Measurements from ENCODE around the gene CLCN2.
"Not testable (repeated sequence)": the region's sequence is repeated elsewhere in the genome, so short reads cannot be mapped to it uniquely, and the experiment has no call there.

The CLCN2 gene

GRCh38 chr3:184343200-184343876, 18.1 kb downstream of the CLCN2 start:
- no peak for DNase-seq

GRCh38 chr3:184341925-184342324, 19.5 kb downstream of the CLCN2 start:
- peak; percentile 90 for DNase-seq

- not testable (repeated sequence) for DNase-seq
Measured at GRCh38 chr3:184339451-184340135, 21.8 kb downstream of the CLCN2 start.

DNA sequence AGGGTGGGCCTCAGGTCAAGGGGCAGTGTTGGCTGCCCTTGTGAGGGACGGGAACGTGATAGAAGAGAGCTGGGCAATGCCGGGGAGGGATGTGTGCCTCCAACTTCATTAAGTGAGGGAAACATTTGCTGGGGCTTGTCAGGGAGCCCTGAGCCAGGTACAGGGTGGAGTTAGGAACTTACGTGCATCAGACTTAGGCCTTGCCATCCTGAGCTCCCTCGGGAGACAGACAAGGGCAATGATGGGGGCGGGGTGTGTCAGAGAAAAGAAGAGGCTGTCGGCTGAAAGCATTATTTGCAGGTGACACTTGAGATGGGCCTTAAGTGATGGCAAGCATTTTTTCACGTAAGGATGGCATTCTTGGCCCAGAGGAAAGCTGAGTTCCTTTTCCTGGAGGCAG, 22.4 kb downstream of the CLCN2 start:
- no peak for DNase-seq

DNA sequence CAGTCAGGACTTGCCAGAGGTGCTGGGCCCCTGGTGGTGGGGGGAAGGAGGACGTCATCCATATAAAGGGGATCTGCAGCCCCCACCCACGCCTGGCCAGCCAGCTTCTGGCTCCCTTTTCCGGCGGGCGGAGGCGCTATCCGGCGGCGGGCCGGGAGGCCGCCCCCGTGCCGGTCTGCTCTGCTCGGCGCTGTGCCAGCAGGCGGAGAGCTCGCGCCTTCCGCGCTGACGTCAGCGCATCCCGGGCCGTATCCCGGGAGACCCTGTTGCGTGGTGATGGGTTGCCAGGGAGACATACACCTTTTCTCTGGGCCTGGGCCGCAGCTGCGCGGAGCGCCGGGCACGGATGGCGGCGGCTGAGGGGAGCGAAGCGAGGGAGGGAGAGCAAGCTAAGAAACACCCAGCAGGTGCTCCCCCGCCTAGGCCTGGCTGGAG, 22.9 kb downstream of the CLCN2 start:
- DNase-seq = peak; percentile 99

- no peak for DNase-seq
Measured at GRCh38 chr3:184337981-184338380, 23.4 kb downstream of the CLCN2 start.

DNA sequence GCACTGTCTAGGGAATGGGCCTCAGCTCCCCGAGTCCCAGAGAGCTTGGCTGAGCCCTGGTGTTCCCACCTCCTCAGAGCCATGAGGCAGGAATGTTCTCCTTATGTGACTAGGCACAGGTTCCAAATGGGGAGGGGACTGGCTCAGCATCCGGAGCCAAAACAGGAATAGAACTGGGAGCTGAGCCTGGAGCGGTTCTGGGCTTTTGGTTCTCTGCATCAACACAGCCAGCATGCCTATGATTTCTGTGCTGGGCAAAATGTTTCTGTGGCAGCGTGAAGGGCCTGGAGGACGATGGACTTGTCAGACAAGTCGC, 24.0 kb downstream of the CLCN2 start, which contains the start of gene FAM131A:
Gene FAM131A, plus strand, starts transcription at position 202 of the 316 bp plus-strand sequence. Its CDS starts 31 bp downstream, at position 233.
- no peak for DNase-seq

- DNase-seq = no peak
Measured at GRCh38 chr3:184336547-184337398, 24.6 kb downstream of the CLCN2 start.

- DNase-seq = peak; percentile 87
Measured at GRCh38 chr3:184335661-184336546, 25.5 kb downstream of the CLCN2 start.

DNA sequence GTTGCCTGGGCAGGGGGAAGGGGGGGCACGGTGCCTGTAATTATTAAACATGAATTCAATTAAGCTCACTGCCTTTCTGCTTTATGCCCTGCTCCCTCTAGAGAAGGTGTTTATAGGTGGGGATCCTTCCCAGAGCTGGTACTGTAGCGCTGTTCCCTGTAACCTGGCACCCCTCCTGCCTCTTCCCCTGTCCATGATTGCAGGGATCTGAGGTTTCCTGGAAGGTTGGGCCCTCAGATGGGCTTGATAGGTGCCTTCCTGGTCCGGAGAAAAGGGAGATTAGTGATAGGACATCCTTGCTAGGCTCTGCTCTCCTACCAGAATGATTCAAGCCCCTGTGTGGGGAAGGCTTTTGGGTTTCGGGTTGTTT, 26.1 kb downstream of the CLCN2 start:
- DNase-seq = peak; percentile 38

GRCh38 chr3:184334470-184335158, 26.8 kb downstream of the CLCN2 start:
- DNase-seq = no peak

DNA sequence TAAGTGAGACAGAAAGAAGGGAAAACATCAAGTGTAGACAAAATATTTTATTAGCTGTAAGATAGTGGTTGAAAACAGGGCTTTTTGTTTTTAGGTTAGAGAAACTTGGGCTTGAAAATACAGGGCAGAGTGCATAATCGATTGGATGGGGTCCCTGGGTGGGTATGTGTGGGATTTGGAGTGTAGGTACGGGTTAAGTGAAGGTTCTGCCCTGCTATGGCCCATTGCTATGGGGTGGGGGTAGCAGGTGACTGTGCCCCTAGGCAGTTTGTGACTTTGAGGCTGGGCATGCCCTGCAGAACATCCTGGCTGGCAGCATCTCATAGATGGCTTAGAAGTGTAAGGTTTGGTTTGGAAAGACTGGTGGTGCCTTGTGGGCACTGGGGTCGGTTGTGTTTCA, 27.7 kb downstream of the CLCN2 start:
- DNase-seq = no peak

GRCh38 chr3:184333190-184333589, 28.2 kb downstream of the CLCN2 start:
- DNase-seq = no peak

DNA sequence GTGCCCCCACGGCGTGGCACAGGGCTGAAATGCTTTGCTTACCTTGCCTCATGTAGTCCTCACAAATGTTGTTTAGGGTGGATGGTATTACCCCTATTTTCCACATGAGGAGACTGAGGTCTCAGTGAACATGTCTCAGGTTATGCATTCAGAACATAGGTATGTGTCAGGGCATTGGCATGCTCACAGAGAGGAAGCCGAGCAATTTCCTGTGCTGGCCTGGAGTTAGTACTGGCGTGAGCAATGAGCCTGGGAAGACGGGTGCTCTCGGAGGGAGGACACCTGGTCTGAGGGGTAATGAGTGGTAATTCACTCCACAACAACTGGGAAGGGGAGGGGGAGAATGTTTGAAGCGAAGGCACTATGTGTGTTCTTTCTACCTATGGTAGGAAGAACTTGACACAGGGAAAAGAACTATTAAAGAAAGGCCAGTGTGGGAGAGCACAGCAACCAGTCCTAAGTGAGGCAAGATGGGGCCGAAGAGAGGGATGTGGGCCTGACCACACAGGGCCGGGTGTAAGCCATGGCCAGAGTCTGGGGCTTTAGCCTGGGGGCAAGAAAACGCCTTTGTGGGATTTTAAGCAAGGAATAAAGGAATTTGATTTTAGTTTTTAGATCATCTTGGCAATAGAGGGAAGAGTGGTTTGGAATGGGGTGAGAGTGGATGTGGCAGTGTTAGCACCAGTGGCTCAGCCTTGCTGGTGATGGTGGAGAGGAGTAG, 28.9 kb downstream of the CLCN2 start:
- no peak for DNase-seq

- DNase-seq = no peak
Measured at GRCh38 chr3:184328516-184328915, 32.9 kb downstream of the CLCN2 start.

- no peak for DNase-seq
Measured at GRCh38 chr3:184327171-184327570, 34.2 kb downstream of the CLCN2 start.

GRCh38 chr3:184325715-184326369, 35.6 kb downstream of the CLCN2 start:
- DNase-seq = no peak

DNA sequence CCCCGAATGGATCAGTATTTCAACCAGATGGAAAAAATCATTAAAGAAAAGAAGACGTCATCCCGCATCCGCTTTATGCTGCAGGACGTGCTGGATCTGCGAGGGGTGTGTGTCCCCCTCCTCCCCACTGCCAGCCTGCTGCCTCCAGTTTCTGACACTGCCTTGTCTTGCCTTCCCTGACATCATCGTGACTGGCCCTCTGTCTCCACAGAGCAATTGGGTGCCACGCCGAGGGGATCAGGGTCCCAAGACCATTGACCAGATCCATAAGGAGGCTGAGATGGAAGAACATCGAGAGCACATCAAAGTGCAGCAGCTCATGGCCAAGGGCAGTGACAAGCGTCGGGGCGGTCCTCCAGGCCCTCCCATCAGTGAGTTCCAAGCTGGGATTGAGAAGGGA, 36.1 kb downstream of the CLCN2 start:
- DNase-seq = no peak

DNA sequence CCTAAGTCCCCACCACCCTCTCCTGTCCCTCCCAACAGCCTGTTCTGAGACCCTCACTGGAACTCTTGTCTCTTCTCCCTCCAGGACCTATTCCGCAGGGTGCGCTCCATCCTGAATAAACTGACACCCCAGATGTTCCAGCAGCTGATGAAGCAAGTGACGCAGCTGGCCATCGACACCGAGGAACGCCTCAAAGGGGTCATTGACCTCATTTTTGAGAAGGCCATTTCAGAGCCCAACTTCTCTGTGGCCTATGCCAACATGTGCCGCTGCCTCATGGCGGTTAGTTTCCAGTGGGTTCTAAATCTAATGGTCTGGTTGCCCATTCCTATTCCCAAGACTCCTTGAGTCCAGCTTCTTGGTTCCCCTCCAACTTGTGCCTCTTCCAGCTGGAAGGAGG, 37.7 kb downstream of the CLCN2 start:
- no peak for DNase-seq

- no peak for DNase-seq
Measured at GRCh38 chr3:184322731-184323487, 38.5 kb downstream of the CLCN2 start.
